Measurements from ENCODE around the gene SLC7A8. TPM values are rescaled to one million over a fixed set of nuclear protein-coding genes. Genes with fewer than 3 reads are reported as not detected.

Gene SLC7A8
- total and polyA plus RNA-seq, 4 donors = 2.6 to 9.8 (median 5.4) TPM

DNA sequence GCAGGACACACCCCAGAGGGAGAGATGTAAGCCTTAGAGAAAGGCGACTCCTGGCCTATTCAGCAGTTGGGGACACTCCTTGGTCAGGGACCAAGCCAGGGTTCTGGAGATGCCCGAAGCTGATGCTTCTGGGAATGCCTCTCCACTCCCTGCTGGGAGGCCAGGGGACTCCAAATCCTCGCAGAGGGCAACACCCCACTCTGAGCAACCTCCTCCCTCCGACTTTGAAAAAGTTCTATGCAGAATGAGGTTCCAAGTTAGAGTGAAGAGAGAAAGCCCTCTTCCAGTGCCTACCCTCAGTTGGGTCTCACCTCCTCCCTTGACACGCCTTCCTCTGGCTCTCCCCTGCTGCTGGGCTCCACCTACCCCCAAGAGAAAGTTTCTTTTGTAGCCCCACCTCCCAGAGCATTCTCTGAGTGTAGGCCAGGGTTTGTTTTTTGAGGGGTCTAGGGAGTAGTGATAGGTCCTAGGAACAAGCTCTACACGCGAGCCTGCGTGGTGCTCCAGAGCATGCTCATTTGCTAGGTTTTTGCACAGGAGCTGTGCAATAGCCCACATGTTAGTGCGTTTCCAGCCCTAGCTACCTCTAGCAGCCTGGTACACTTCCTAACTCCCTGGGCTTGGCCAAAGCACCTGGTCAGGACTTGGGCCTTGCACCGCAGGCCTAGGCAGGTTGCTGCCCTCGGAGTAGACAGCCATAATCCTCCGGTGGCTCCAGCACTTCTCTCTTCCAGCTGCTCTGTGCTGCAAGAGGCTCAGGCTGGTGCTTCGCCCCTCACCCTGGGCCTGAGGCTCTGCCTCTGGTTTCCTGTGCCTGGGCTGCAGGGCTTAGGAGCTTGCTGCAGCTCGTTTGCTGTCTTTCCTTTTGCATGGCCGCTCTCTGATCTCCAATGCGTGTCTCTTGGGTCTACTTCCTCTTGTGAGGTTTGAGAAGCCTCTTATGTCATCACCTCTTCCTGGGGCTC is 63.8 kb downstream of the SLC7A8 start:
- 79% methylated on average over 16 of the region's 16 CpGs for WGBS
- H3K36me3 ChIP-seq (ENCODE audit: control insufficient read depth in 4 of 4, insufficient read depth in 3 of 4, low read depth in 1 of 4, low read length in 3 of 4) = no peaks in the 10 kb centered on the region
- no peaks in the 10 kb centered on the region for H3K27me3 ChIP-seq (ENCODE audit: control insufficient read depth in 4 of 4, insufficient read depth in 4 of 4, low read length in 3 of 4)
- H3K9me3 ChIP-seq (ENCODE audit: control insufficient read depth in 4 of 4, low read length in 3 of 4) = no peaks in the 10 kb centered on the region
- no peak overlapping the region for H3K9ac ChIP-seq (ENCODE audit: low read depth in 1 of 2, low read length in 2 of 2)
- H3K27ac ChIP-seq (ENCODE audit: low read depth in 1 of 2, low read length in 2 of 2) = no peak overlapping the region
- peaks cover 0 to 5% (median 2%) of the 10 kb centered on the region in 4 donors for H3K4me1 ChIP-seq (ENCODE audit: control insufficient read depth in 4 of 4, insufficient read depth in 4 of 4, low read length in 3 of 4)
- no peak for DNase-seq (ENCODE audit: low spot score)
- H3K4me3 ChIP-seq (ENCODE audit: low read depth in 1 of 3, low read length in 3 of 3) = no peak overlapping the region
- TF ChIP-seq HNF4G (IDR thresholded peaks at IDR 0.05) (no peak), RXRA (IDR thresholded peaks at IDR 0.05) (no peak), SP1 (IDR thresholded peaks at IDR 0.05) (no peak), FOXA2 (IDR thresholded peaks at IDR 0.05) (no peak)

DNA sequence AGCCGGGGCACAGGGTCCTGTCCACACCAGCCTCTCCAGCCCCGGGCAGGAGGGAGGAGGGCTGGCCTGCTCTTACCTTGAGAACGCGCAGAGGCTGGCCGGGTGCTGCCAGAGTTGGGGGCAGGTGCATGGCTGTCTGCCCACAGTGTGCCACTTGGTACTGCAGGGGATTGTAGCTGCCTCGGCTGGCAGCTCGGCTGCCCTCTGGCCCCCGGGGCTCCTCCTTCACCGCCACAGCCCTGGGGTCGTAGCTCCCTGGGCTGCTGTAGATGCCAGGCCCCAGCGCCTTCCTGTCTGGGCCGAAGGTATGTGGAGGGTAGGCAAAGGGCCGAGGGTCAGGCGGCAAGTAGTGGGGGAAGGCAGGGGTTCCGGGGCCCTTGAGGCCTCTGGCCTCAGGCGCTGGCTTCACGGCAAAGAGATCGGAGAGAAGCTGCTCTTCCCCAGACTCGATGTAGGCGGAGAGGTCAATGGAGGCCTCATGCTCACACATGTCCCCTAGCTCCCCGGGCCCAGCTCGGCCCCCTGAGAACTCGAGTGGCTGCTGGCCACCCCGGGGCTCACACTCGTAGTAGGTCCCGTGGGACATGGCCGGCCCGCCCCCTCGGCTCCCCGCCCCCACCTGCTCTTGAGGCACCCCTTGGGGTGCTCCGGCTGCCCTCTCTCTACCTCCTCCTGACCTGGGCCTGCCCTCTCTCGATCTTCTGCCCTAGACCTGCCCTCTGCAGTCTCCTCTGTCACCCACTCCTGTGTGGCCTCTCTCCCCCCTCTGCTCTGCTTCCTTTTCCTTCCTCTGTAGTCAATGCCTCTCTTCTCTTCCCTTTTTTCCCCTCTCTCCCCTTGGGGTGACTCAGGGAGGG is 64.7 kb downstream of the SLC7A8 start, which contains the start of gene CEBPE:
Gene CEBPE, minus strand, starts transcription at position 750 of the 857 bp plus-strand sequence. Its CDS starts 164 bp downstream, at position 586.
- no peak for DNase-seq (ENCODE audit: low spot score)
- TF ChIP-seq, protein P1, sequence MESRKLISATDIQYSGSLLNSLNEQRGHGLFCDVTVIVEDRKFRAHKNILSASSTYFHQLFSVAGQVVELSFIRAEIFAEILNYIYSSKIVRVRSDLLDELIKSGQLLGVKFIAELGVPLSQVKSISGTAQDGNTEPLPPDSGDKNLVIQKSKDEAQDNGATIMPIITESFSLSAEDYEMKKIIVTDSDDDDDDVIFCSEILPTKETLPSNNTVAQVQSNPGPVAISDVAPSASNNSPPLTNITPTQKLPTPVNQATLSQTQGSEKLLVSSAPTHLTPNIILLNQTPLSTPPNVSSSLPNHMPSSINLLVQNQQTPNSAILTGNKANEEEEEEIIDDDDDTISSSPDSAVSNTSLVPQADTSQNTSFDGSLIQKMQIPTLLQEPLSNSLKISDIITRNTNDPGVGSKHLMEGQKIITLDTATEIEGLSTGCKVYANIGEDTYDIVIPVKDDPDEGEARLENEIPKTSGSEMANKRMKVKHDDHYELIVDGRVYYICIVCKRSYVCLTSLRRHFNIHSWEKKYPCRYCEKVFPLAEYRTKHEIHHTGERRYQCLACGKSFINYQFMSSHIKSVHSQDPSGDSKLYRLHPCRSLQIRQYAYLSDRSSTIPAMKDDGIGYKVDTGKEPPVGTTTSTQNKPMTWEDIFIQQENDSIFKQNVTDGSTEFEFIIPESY (IDR thresholded peaks at IDR 0.05) = no peak
- no peak for TF ChIP-seq FOXA2 (IDR thresholded peaks at IDR 0.05)
- TF ChIP-seq RXRA (IDR thresholded peaks at IDR 0.05) = no peak
- TF ChIP-seq HNF4G (IDR thresholded peaks at IDR 0.05) = no peak
- no peak for TF ChIP-seq GABPA (IDR thresholded peaks at IDR 0.05 in 1 of 2, conservative IDR thresholded peaks at IDR 0.05 in 1 of 2)
- TF ChIP-seq JUND (IDR thresholded peaks at IDR 0.05) = no peak
- TF ChIP-seq NR2F2 (IDR thresholded peaks at IDR 0.05) = no peak
- TF ChIP-seq SP1 (IDR thresholded peaks at IDR 0.05) = no peak
- no peak for TF ChIP-seq HNF4A (conservative IDR thresholded peaks at IDR 0.05)
- no peak for TF ChIP-seq EGR1 (IDR thresholded peaks at IDR 0.05; ENCODE audit: low read depth in 2 of 2)
- no peak for TF ChIP-seq YY1 (IDR thresholded peaks at IDR 0.05)
- TF ChIP-seq, protein P2, sequence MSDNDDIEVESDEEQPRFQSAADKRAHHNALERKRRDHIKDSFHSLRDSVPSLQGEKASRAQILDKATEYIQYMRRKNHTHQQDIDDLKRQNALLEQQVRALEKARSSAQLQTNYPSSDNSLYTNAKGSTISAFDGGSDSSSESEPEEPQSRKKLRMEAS (IDR thresholded peaks at IDR 0.05) = no peak
- no peak for TF ChIP-seq RAD21 (IDR thresholded peaks at IDR 0.05)
- TF ChIP-seq, protein P3, sequence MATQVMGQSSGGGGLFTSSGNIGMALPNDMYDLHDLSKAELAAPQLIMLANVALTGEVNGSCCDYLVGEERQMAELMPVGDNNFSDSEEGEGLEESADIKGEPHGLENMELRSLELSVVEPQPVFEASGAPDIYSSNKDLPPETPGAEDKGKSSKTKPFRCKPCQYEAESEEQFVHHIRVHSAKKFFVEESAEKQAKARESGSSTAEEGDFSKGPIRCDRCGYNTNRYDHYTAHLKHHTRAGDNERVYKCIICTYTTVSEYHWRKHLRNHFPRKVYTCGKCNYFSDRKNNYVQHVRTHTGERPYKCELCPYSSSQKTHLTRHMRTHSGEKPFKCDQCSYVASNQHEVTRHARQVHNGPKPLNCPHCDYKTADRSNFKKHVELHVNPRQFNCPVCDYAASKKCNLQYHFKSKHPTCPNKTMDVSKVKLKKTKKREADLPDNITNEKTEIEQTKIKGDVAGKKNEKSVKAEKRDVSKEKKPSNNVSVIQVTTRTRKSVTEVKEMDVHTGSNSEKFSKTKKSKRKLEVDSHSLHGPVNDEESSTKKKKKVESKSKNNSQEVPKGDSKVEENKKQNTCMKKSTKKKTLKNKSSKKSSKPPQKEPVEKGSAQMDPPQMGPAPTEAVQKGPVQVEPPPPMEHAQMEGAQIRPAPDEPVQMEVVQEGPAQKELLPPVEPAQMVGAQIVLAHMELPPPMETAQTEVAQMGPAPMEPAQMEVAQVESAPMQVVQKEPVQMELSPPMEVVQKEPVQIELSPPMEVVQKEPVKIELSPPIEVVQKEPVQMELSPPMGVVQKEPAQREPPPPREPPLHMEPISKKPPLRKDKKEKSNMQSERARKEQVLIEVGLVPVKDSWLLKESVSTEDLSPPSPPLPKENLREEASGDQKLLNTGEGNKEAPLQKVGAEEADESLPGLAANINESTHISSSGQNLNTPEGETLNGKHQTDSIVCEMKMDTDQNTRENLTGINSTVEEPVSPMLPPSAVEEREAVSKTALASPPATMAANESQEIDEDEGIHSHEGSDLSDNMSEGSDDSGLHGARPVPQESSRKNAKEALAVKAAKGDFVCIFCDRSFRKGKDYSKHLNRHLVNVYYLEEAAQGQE (IDR thresholded peaks at IDR 0.05) = no peak
- TF ChIP-seq, protein P4, sequence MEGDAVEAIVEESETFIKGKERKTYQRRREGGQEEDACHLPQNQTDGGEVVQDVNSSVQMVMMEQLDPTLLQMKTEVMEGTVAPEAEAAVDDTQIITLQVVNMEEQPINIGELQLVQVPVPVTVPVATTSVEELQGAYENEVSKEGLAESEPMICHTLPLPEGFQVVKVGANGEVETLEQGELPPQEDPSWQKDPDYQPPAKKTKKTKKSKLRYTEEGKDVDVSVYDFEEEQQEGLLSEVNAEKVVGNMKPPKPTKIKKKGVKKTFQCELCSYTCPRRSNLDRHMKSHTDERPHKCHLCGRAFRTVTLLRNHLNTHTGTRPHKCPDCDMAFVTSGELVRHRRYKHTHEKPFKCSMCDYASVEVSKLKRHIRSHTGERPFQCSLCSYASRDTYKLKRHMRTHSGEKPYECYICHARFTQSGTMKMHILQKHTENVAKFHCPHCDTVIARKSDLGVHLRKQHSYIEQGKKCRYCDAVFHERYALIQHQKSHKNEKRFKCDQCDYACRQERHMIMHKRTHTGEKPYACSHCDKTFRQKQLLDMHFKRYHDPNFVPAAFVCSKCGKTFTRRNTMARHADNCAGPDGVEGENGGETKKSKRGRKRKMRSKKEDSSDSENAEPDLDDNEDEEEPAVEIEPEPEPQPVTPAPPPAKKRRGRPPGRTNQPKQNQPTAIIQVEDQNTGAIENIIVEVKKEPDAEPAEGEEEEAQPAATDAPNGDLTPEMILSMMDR (IDR thresholded peaks at IDR 0.05; ENCODE audit: low read depth, low read length, missing input control) = no peak
- TF ChIP-seq, protein P5, sequence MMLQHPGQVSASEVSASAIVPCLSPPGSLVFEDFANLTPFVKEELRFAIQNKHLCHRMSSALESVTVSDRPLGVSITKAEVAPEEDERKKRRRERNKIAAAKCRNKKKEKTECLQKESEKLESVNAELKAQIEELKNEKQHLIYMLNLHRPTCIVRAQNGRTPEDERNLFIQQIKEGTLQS (IDR thresholded peaks at IDR 0.05) = no peak
- TF ChIP-seq TAF1 (conservative IDR thresholded peaks at IDR 0.05) = no peak
- no peak for TF ChIP-seq FOXA1 (IDR thresholded peaks at IDR 0.05)
- WGBS = 86% methylated on average over 32 of the region's 32 CpGs
- Histone ChIP-seq H3K27ac (ENCODE audit: low read depth in 1 of 2, low read length in 2 of 2) (no peak within 1 kb of the TSS), H3K9ac (ENCODE audit: low read depth in 1 of 2, low read length in 2 of 2) (no peak within 1 kb of the TSS), H3K36me3 (ENCODE audit: control insufficient read depth in 4 of 4, insufficient read depth in 3 of 4, low read depth in 1 of 4, low read length in 3 of 4) (no peaks in the 10 kb centered on the region), H3K27me3 (ENCODE audit: control insufficient read depth in 4 of 4, insufficient read depth in 4 of 4, low read length in 3 of 4) (no peaks in the 10 kb centered on the region), H3K4me1 (ENCODE audit: control insufficient read depth in 4 of 4, insufficient read depth in 4 of 4, low read length in 3 of 4) (peaks cover 0 to 5% (median 2%) of the 10 kb centered on the region in 4 donors), H3K9me3 (ENCODE audit: control insufficient read depth in 4 of 4, low read length in 3 of 4) (no peaks in the 10 kb centered on the region), H3K4me3 (ENCODE audit: low read depth in 1 of 3, low read length in 3 of 3) (no peak within 1 kb of the TSS)

All from liver (tissue), 9 donors.